Measurements from ENCODE around the gene HMCN2.

The HMCN2 gene

DNA sequence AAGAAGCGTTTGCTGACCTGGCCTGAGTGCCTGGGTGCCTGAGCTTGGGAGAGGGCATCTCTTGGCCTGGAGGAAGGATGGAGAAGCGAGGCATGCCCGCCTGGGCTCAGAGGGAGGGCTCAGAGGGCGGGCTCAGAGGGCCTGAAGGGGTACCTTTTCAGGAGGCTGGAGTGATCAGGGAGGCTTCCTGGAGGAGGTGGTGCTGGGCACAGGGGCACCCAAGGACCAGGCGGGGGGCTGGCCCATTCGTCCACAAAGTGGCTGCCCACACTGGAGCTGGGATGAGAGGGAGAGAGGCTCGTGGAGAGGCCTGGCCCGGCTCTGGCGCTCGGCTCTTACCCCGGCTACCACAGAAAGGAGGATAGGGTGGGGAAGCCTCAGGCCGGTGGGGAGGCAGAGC lies 212.0 kb downstream of the HMCN2 start:
- no peak for DNase-seq

DNA sequence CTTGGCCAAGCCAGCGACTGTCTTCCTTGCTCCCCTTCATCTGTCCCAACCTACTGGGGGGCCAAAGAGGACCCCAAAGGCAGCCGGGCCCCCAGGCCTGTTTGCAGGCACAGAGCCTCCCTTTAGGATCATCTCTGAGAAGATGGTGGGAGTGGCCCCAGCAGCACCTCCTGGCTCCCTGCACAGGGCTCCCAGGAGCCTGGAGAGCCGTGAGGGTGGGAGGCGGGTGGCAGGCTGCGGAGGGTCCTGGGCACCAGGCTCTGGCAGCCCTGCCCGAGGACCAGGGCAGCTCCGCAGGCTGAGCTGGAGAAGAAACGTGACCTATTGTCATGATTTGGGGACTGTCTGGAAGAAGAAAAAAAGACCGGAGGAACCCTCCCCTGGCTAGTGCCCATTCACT lies 212.6 kb downstream of the HMCN2 start:
- no peak for DNase-seq

DNA sequence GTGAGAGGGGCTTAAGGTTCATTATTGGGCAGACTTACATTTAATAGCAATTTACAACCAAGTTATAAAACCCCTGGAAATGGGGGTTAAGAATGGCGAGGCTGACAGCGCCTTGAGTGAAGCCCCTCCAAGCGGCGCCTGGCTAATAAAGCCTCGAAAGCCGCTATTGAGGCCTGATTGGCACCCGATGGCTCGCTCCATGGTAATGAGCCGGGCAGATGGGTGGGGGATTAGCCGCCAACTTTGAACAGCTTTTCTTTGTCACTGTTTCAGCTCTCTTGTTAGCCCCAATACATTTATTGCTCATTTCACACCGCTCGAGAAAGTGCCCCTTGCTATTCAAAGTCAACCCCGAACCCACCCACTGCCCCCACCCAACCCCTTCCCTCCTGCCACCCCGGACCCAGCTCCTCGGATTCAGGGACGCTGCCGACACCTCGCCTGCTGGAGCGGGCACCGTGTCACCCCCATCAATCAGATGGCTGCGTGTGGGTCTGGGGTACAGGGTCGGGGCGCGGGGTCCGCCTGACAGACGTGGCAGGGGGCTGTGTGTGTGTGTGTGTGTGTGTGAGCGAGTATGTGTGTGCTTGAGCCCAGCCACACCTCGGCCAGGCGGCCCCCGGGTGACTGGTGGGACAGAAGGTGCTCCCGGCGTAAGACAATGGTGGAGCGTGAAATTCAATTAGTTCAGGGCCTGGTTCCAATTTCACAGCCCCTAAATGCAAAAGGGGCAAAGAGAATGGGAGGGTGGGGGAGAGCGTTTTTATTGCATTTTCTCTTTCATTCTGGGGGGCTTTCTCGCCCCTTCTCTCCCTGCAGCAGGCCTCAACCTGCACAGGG lies 213.4 kb downstream of the HMCN2 start:
- no peak for DNase-seq

- DNase-seq: no peak
Measured at GRCh38 chr9:130479587-130479986, 214.0 kb downstream of the HMCN2 start.

GRCh38 chr9:130480673-130481072 lies 215.1 kb downstream of the HMCN2 start:
- no peak for DNase-seq

- no peak for DNase-seq
Measured at GRCh38 chr9:130482463-130482862, 216.9 kb downstream of the HMCN2 start.

- no peak for DNase-seq
Measured at GRCh38 chr9:130483371-130483971, 217.9 kb downstream of the HMCN2 start.

All from DMS79 treated with DMSO at 0.1 percent for 48 hours (cell line).